Measurements from ENCODE around the gene HNRNPC.

GRCh38 chr14:21192875-21193535, 76.2 kb downstream of the HNRNPC start:
- TF ChIP-seq CTCF (IDR thresholded peaks at IDR 0.05; ENCODE audit: low read depth, low read length) (no peak), EZH2phosphoT487 (IDR thresholded peaks at IDR 0.05; ENCODE audit: low read depth) (no peak)

All from OCI-LY3 (cell line).